HEK293 (cell line): ENCODE results near the gene USP9Y.

Source experiments
- CTCF ChIA-PET: fragments of 350-600 bp; formaldehyde crosslinking; extraction: SDS; loops from one replicate; lab custom pipeline; 2021; ENCODE audit warnings: antibody characterized with exemption; lab: Yijun Ruan, JAX
- POLR2A ChIA-PET: fragments of 300-600 bp; formaldehyde crosslinking; extraction: SDS; loops from one replicate; lab custom pipeline; 2020; ENCODE audit warnings: antibody characterized with exemption, inconsistent platforms; lab: Yijun Ruan, JAX
- H3K27ac ChIP-seq: fragments of 200-500 bp; sonication (Bioruptor generic); 2 replicates; pipeline ENCODE4 v1.5.1; 2014; ENCODE audit warnings: low read depth, low read length, control low read depth, inconsistent platforms; ENCODE audit errors: extremely low read depth
- H3K36me3 ChIP-seq, 2 experiments: fragments of 200-500 bp in 1 of 2; sonication (Bioruptor generic) in 1 of 2; 1 replicate in 1 of 2; 2 replicates in 1 of 2; pipeline ENCODE4 v1.5.1; 2014 to 2017; ENCODE audit warnings: inconsistent platforms in 2 of 2, low read length in 2 of 2; ENCODE audit not compliant: control insufficient read depth in 2 of 2, insufficient read depth in 1 of 2
- H3K4me1 ChIP-seq: fragments of 200-500 bp; sonication (Bioruptor generic); 2 replicates; pipeline ENCODE4 v1.5.1; 2014; ENCODE audit warnings: mild to moderate bottlenecking, low read length, inconsistent platforms; ENCODE audit not compliant: control insufficient read depth, insufficient read depth
- H3K4me3 ChIP-seq: 2 replicates; pipeline ENCODE4 v1.5.1; 2011; ENCODE audit warnings: low read depth, mild to moderate bottlenecking, control low read depth, low read length, moderate library complexity
- H3K9me3 ChIP-seq: fragments of 200-500 bp; sonication (Bioruptor generic); 2 replicates; pipeline ENCODE4 v1.5.1; 2014; ENCODE audit warnings: low read depth, low read length, inconsistent platforms; ENCODE audit not compliant: control insufficient read depth, insufficient read depth
- IKZF3 ChIP-seq: fragments of 450-650 bp; IDR thresholded peaks from 2 replicates; pipeline ENCODE4 v1.5.0; 2018; ENCODE audit warnings: missing biosample characterization, mild to moderate bottlenecking, missing genetic modification characterization, moderate library complexity
- KLF7 ChIP-seq: fragments of 450-650 bp; formaldehyde crosslinking; IDR thresholded peaks from 2 replicates; pipeline ENCODE4 v1.5.1; 2016; ENCODE audit warnings: missing biosample characterization, missing genetic modification characterization, borderline replicate concordance
- KLF9 ChIP-seq: fragments of 450-650 bp; formaldehyde crosslinking; IDR thresholded peaks from 2 replicates; pipeline ENCODE4 v1.5.1; 2016; ENCODE audit warnings: missing biosample characterization, missing genetic modification characterization, low read depth
- SCRT2 ChIP-seq: fragments of 450-650 bp; formaldehyde crosslinking; IDR thresholded peaks from 2 replicates; pipeline ENCODE4 v1.5.1; 2016; ENCODE audit warnings: missing biosample characterization, missing genetic modification characterization
- YY1 ChIP-seq: fragments of 450-650 bp; formaldehyde crosslinking; IDR thresholded peaks from 2 replicates; pipeline ENCODE4 v1.5.1; 2018; ENCODE audit warnings: missing biosample characterization, missing genetic modification characterization
- ZBTB1 ChIP-seq: fragments of 450-650 bp; formaldehyde crosslinking; IDR thresholded peaks from 2 replicates; pipeline ENCODE4 v1.5.1; 2016; ENCODE audit warnings: missing biosample characterization, missing genetic modification characterization
- ZFHX2 ChIP-seq: fragments of 450-650 bp; formaldehyde crosslinking; conservative IDR thresholded peaks from 2 replicates; pipeline ENCODE4 v1.5.1; 2016; ENCODE audit warnings: missing biosample characterization, missing genetic modification characterization
- ZFP69B ChIP-seq: fragments of 450-650 bp; formaldehyde crosslinking; IDR thresholded peaks from 2 replicates; pipeline ENCODE4 v1.5.1; 2016; ENCODE audit warnings: missing biosample characterization, missing genetic modification characterization
- ZNF114 ChIP-seq: fragments of 450-650 bp; formaldehyde crosslinking; IDR thresholded peaks from 2 replicates; pipeline ENCODE4 v1.5.0; 2017; ENCODE audit warnings: missing biosample characterization, missing genetic modification characterization
- ZNF157 ChIP-seq: fragments of 450-650 bp; formaldehyde crosslinking; IDR thresholded peaks from 2 replicates; pipeline ENCODE4 v1.5.1; 2016; ENCODE audit warnings: missing biosample characterization, missing genetic modification characterization
- ZNF174 ChIP-seq: fragments of 450-650 bp; formaldehyde crosslinking; IDR thresholded peaks from 2 replicates; pipeline ENCODE4 v1.5.0; 2017; ENCODE audit warnings: missing biosample characterization, mild to moderate bottlenecking, missing genetic modification characterization
- ZNF202 ChIP-seq: fragments of 450-650 bp; formaldehyde crosslinking; IDR thresholded peaks from 2 replicates; pipeline ENCODE4 v1.5.1; 2016; ENCODE audit warnings: missing biosample characterization, missing genetic modification characterization, borderline replicate concordance
- ZNF221 ChIP-seq: fragments of 450-650 bp; formaldehyde crosslinking; IDR thresholded peaks from 2 replicates; pipeline ENCODE4 v1.5.1; 2017; ENCODE audit warnings: missing biosample characterization, missing genetic modification characterization, borderline replicate concordance
- ZNF223 ChIP-seq: fragments of 450-650 bp; formaldehyde crosslinking; IDR thresholded peaks from 2 replicates; pipeline ENCODE4 v1.5.1; 2016; ENCODE audit warnings: missing biosample characterization, missing genetic modification characterization
- ZNF248 ChIP-seq: fragments of 450-650 bp; formaldehyde crosslinking; IDR thresholded peaks from 2 replicates; pipeline ENCODE4 v1.5.1; 2017; ENCODE audit warnings: missing biosample characterization, missing genetic modification characterization
- ZNF292 ChIP-seq: fragments of 450-650 bp; formaldehyde crosslinking; IDR thresholded peaks from 2 replicates; pipeline ENCODE4 v1.5.1; 2016; ENCODE audit warnings: low read depth, missing biosample characterization, missing genetic modification characterization, borderline replicate concordance
- ZNF391 ChIP-seq: fragments of 450-650 bp; formaldehyde crosslinking; IDR thresholded peaks from 2 replicates; pipeline ENCODE4 v1.5.1; 2016; ENCODE audit warnings: low read depth, missing biosample characterization, missing genetic modification characterization, borderline replicate concordance
- ZNF404 ChIP-seq: fragments of 450-650 bp; formaldehyde crosslinking; IDR thresholded peaks from 2 replicates; pipeline ENCODE4 v1.5.1; 2017; ENCODE audit warnings: missing biosample characterization, missing genetic modification characterization
- ZNF423 ChIP-seq: fragments of 450-650 bp; formaldehyde crosslinking; IDR thresholded peaks from 2 replicates; pipeline ENCODE4 v1.5.1; 2016; ENCODE audit warnings: missing biosample characterization, missing genetic modification characterization
- ZNF529 ChIP-seq: fragments of 450-650 bp; formaldehyde crosslinking; IDR thresholded peaks from 2 replicates; pipeline ENCODE4 v1.5.1; 2017; ENCODE audit warnings: missing genetic modification characterization, missing biosample characterization; ENCODE audit not compliant: insufficient replicate concordance
- ZNF610 ChIP-seq: fragments of 450-650 bp; formaldehyde crosslinking; IDR thresholded peaks from 2 replicates; pipeline ENCODE4 v1.5.1; 2016; ENCODE audit warnings: missing biosample characterization, missing genetic modification characterization, borderline replicate concordance
- ZNF623 ChIP-seq: fragments of 450-650 bp; formaldehyde crosslinking; IDR thresholded peaks from 2 replicates; pipeline ENCODE4 v1.5.1; 2016; ENCODE audit warnings: missing biosample characterization, missing genetic modification characterization
- ZNF654 ChIP-seq: fragments of 450-650 bp; formaldehyde crosslinking; IDR thresholded peaks from 2 replicates; pipeline ENCODE4 v1.5.1; 2016; ENCODE audit warnings: low read depth, missing biosample characterization, missing genetic modification characterization
- ZNF664 ChIP-seq: fragments of 450-650 bp; formaldehyde crosslinking; IDR thresholded peaks from 2 replicates; pipeline ENCODE4 v1.5.1; 2016; ENCODE audit warnings: missing biosample characterization, missing genetic modification characterization
- ZNF677 ChIP-seq: fragments of 450-650 bp; IDR thresholded peaks from 2 replicates; pipeline ENCODE4 v1.5.0; 2018; ENCODE audit warnings: missing biosample characterization, mild to moderate bottlenecking, missing genetic modification characterization, moderate library complexity
- ZNF701 ChIP-seq: fragments of 450-650 bp; formaldehyde crosslinking; IDR thresholded peaks from 2 replicates; pipeline ENCODE4 v1.5.1; 2016; ENCODE audit warnings: missing biosample characterization, missing genetic modification characterization
- ZNF777 ChIP-seq: fragments of 450-650 bp; formaldehyde crosslinking; IDR thresholded peaks from 2 replicates; pipeline ENCODE4 v1.5.1; 2017; ENCODE audit warnings: missing biosample characterization, missing genetic modification characterization, borderline replicate concordance
- ZNF843 ChIP-seq: fragments of 450-650 bp; formaldehyde crosslinking; IDR thresholded peaks from 2 replicates; pipeline ENCODE4 v1.5.1; 2016; ENCODE audit warnings: missing biosample characterization, missing genetic modification characterization
- ZSCAN30 ChIP-seq: fragments of 450-650 bp; IDR thresholded peaks from 2 replicates; pipeline ENCODE4 v1.5.1; 2018; ENCODE audit warnings: missing biosample characterization, mild to moderate bottlenecking, missing genetic modification characterization, moderate library complexity
- ZXDB ChIP-seq: fragments of 450-650 bp; formaldehyde crosslinking; IDR thresholded peaks from 2 replicates; pipeline ENCODE4 v1.5.1; 2016; ENCODE audit warnings: missing biosample characterization, missing genetic modification characterization
- TF ChIP-seq, protein P1 (sequence below): fragments of 450-650 bp; formaldehyde crosslinking; IDR thresholded peaks from 2 replicates; pipeline ENCODE4 v1.5.1; 2017; ENCODE audit warnings: missing biosample characterization, missing genetic modification characterization
- TF ChIP-seq, protein P2 (sequence below): fragments of 450-650 bp; formaldehyde crosslinking; IDR thresholded peaks from 2 replicates; pipeline ENCODE4 v1.5.1; 2016; ENCODE audit warnings: missing biosample characterization, missing genetic modification characterization, borderline replicate concordance
- TF ChIP-seq, protein P3 (sequence below): fragments of 450-650 bp; formaldehyde crosslinking; IDR thresholded peaks from 2 replicates; pipeline ENCODE4 v1.5.1; 2016; ENCODE audit warnings: missing biosample characterization, missing genetic modification characterization

The USP9Y gene

DNA sequence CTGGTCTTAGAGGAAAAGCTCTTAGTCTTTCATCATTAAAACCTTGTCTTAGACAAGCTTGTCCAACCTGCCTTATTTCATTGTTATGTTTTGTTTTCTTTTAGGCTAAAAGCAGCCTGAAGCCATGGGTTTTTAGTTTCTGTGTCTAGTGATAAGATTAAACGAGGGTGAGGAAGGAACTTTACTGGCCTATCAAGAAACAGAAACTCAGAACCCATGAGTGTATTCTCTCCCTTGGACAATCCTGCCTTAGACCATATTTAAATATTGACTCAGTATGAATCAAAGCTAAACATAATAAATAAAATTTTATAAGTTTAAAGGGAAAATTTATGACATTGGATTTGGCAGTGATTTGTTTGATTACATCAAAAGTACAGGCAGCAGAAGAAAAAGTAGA lies 122.4 kb downstream of the USP9Y start:
- no peaks in the 10 kb centered on the region for H3K36me3 ChIP-seq
- ChIA-PET CTCF (no interaction called here), POLR2A (no interaction called here)
- TF ChIP-seq ZNF221 (tag by site-specific recombination): no peak
- no peak for TF ChIP-seq ZNF623 (tag by site-specific recombination)
- no peak for TF ChIP-seq SCRT2 (tag by site-specific recombination)
- TF ChIP-seq ZNF777 (tag by site-specific recombination): no peak
- no peak for TF ChIP-seq ZNF654 (tag by site-specific recombination)
- TF ChIP-seq ZNF701: no peak
- no peak for TF ChIP-seq ZNF391 (tag by site-specific recombination)
- TF ChIP-seq ZSCAN30: no peak
- TF ChIP-seq ZNF677 (tag by site-specific recombination): no peak
- no peak for TF ChIP-seq ZBTB1 (tag by site-specific recombination)
- TF ChIP-seq ZNF202 (tag by site-specific recombination): no peak
- TF ChIP-seq ZXDB (tag by site-specific recombination): no peak
- TF ChIP-seq, protein P1, sequence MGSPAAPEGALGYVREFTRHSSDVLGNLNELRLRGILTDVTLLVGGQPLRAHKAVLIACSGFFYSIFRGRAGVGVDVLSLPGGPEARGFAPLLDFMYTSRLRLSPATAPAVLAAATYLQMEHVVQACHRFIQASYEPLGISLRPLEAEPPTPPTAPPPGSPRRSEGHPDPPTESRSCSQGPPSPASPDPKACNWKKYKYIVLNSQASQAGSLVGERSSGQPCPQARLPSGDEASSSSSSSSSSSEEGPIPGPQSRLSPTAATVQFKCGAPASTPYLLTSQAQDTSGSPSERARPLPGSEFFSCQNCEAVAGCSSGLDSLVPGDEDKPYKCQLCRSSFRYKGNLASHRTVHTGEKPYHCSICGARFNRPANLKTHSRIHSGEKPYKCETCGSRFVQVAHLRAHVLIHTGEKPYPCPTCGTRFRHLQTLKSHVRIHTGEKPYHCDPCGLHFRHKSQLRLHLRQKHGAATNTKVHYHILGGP (tag by site-specific recombination): no peak
- TF ChIP-seq ZNF292: no peak
- no peak for TF ChIP-seq YY1
- TF ChIP-seq ZNF223 (tag by site-specific recombination): no peak
- TF ChIP-seq, protein P2, sequence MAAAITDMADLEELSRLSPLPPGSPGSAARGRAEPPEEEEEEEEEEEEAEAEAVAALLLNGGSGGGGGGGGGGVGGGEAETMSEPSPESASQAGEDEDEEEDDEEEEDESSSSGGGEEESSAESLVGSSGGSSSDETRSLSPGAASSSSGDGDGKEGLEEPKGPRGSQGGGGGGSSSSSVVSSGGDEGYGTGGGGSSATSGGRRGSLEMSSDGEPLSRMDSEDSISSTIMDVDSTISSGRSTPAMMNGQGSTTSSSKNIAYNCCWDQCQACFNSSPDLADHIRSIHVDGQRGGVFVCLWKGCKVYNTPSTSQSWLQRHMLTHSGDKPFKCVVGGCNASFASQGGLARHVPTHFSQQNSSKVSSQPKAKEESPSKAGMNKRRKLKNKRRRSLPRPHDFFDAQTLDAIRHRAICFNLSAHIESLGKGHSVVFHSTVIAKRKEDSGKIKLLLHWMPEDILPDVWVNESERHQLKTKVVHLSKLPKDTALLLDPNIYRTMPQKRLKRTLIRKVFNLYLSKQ: no peak
- no peak for TF ChIP-seq ZFHX2
- TF ChIP-seq ZFP69B: no peak
- TF ChIP-seq ZNF843: no peak
- no peaks in the 10 kb centered on the region for H3K4me1 ChIP-seq
- no peaks in the 10 kb centered on the region for H3K9me3 ChIP-seq
- no peak overlapping the region for H3K4me3 ChIP-seq
- H3K27ac ChIP-seq: no peak overlapping the region

DNA sequence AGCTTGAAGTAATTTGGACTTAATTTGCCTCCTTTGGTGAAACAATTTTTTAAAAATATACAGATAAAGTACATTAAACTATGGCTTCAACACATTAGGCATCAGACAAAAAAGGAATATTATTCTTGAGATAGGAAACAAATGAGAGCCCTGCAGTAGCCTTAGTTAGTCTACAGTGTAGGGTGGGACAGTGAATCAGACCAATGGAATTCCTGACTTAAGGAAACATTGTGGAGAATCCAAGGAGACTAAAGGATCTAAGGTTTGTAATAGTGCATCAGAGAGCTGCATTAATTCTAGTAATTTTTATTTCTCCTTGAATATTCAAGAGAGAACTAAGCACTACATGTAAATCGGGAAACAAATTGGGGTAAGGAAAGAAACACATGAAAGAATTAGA lies 125.8 kb downstream of the USP9Y start:
- Histone ChIP-seq H3K27ac (no peak overlapping the region), H3K4me3 (no peak overlapping the region), H3K9me3 (no peaks in the 10 kb centered on the region), H3K4me1 (no peaks in the 10 kb centered on the region), H3K36me3 (no peaks in the 10 kb centered on the region)
- CTCF ChIA-PET: no interaction called here
- POLR2A ChIA-PET: no interaction called here
- TF ChIP-seq KLF9 (tag by site-specific recombination): no peak
- no peak for TF ChIP-seq ZNF174 (tag by site-specific recombination)
- TF ChIP-seq, protein P3, sequence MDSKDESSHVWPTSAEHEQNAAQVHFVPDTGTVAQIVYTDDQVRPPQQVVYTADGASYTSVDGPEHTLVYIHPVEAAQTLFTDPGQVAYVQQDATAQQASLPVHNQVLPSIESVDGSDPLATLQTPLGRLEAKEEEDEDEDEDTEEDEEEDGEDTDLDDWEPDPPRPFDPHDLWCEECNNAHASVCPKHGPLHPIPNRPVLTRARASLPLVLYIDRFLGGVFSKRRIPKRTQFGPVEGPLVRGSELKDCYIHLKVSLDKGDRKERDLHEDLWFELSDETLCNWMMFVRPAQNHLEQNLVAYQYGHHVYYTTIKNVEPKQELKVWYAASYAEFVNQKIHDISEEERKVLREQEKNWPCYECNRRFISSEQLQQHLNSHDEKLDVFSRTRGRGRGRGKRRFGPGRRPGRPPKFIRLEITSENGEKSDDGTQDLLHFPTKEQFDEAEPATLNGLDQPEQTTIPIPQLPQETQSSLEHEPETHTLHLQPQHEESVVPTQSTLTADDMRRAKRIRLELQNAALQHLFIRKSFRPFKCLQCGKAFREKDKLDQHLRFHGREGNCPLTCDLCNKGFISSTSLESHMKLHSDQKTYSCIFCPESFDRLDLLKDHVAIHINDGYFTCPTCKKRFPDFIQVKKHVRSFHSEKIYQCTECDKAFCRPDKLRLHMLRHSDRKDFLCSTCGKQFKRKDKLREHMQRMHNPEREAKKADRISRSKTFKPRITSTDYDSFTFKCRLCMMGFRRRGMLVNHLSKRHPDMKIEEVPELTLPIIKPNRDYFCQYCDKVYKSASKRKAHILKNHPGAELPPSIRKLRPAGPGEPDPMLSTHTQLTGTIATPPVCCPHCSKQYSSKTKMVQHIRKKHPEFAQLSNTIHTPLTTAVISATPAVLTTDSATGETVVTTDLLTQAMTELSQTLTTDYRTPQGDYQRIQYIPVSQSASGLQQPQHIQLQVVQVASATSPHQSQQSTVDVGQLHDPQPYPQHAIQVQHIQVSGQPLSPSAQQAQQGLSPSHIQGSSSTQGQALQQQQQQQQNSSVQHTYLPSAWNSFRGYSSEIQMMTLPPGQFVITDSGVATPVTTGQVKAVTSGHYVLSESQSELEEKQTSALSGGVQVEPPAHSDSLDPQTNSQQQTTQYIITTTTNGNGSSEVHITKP: no peak
- no peak for TF ChIP-seq ZNF610 (tag by site-specific recombination)
- TF ChIP-seq ZNF529 (tag by site-specific recombination): no peak
- TF ChIP-seq ZNF843: no peak
- no peak for TF ChIP-seq IKZF3 (tag by site-specific recombination)
- TF ChIP-seq KLF7 (tag by site-specific recombination): no peak
- no peak for TF ChIP-seq ZNF248 (tag by site-specific recombination)
- TF ChIP-seq ZNF157 (tag by site-specific recombination): no peak
- no peak for TF ChIP-seq ZNF114 (tag by site-specific recombination)
- TF ChIP-seq ZNF423: no peak
- no peak for TF ChIP-seq ZNF664 (tag by site-specific recombination)
- TF ChIP-seq ZNF404 (tag by site-specific recombination): no peak
